ENCODE measurements around the gene KLHL2.

DNA sequence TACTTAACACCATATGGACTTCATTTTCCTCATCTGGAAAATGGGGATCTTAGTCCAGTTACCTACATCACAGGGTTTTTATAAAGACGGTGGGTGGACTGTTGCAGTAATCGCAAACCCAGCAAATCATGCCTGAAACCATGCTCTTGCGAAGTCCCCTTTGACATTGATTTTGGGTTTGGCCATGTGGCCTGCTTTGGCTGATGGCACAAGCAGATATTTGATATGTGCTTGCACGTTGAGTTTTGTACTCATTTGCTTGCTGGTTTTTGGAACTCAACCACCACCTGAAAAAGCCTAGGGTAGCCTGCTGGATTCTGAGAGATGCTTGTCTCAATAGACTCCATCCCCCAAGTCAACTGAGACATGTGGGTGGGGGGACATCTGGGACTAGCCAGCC lies 14.4 kb upstream of the KLHL2 start:
- no peak for TF ChIP-seq PATZ1 (CRISPR knock-in tag; IDR thresholded peaks at IDR 0.05; ENCODE audit: borderline replicate concordance)
- no peak for TF ChIP-seq CSDC2 (CRISPR knock-in tag; IDR thresholded peaks at IDR 0.05)
- no peak for TF ChIP-seq GLIS3 (CRISPR knock-in tag; IDR thresholded peaks at IDR 0.05)
- TF ChIP-seq ZC3H10 (CRISPR knock-in tag; IDR thresholded peaks at IDR 0.05) = no peak
- no peak for TF ChIP-seq SNAI2 (CRISPR knock-in tag; IDR thresholded peaks at IDR 0.05)
